Measurements from ENCODE around the gene SDK1. TPM values are rescaled to one million over a fixed set of nuclear protein-coding genes. Genes with fewer than 3 reads are reported as not detected.

SDK1 gene
- total RNA-seq, 6 experiments from 2014 or later = not detected

DNA sequence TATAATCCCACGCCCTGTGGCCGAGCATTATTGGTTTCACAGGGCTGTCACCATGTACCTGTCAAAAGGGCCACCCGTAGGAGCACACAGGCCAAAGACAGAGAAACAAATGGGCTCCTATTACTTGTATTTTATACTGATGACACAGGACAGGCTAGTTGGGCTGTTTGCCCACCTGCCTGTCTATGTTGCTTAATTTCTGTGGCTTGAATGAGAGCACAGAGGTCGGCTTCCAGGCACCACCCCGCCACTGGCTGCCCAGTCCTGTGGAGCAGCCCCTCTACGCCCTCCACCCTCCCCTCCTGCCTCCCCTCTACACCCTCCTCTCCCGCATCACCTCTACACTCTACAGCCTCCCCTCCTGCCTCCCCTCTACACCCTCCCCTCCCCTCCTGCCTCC lies 652.9 kb downstream of the SDK1 start:
- DNase-seq = no peak
- no peaks in the 10 kb centered on the region for H3K4me1 Mint-ChIP-seq (ENCODE audit: low read depth)
- H3K9me3 Mint-ChIP-seq = peaks cover 56% of the 10 kb centered on the region
- H3K27me3 Mint-ChIP-seq (ENCODE audit: insufficient read depth) = no peaks in the 10 kb centered on the region
- H3K27ac Mint-ChIP-seq = no peak overlapping the region
- peaks cover 11% of the 10 kb centered on the region; the same call in 1 of the 2 replicates for H3K36me3 Mint-ChIP-seq (ENCODE audit: low read depth)
- H3K4me3 Mint-ChIP-seq = no peak overlapping the region
- TF ChIP-seq, protein P1, sequence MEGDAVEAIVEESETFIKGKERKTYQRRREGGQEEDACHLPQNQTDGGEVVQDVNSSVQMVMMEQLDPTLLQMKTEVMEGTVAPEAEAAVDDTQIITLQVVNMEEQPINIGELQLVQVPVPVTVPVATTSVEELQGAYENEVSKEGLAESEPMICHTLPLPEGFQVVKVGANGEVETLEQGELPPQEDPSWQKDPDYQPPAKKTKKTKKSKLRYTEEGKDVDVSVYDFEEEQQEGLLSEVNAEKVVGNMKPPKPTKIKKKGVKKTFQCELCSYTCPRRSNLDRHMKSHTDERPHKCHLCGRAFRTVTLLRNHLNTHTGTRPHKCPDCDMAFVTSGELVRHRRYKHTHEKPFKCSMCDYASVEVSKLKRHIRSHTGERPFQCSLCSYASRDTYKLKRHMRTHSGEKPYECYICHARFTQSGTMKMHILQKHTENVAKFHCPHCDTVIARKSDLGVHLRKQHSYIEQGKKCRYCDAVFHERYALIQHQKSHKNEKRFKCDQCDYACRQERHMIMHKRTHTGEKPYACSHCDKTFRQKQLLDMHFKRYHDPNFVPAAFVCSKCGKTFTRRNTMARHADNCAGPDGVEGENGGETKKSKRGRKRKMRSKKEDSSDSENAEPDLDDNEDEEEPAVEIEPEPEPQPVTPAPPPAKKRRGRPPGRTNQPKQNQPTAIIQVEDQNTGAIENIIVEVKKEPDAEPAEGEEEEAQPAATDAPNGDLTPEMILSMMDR (IDR thresholded peaks at IDR 0.05) = no peak

DNA sequence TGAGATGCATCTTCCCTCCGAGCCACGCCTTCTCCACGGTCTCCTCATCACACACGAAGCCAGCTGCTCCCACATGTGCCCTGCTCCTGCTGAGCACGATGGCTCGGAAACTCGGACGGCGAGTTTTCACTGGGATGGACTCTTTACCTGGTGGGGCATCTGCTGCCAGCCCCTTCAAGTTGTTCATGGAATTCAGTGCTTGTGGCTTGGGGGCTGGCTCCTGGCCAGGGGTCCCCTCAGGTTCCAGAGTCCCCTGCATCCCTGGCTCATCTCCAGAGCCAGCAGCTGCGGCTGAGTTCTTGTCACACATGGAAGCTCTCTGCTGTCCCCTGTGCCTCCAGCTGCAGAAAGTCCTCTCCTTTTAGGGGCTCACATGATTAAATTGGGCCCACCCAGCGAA lies 654.0 kb downstream of the SDK1 start:
- no peaks in the 10 kb centered on the region for H3K27me3 Mint-ChIP-seq (ENCODE audit: insufficient read depth)
- H3K4me1 Mint-ChIP-seq (ENCODE audit: low read depth) = no peaks in the 10 kb centered on the region
- H3K27ac Mint-ChIP-seq = no peak overlapping the region
- peaks cover 4% of the 10 kb centered on the region; the same call in 1 of the 2 replicates for H3K36me3 Mint-ChIP-seq (ENCODE audit: low read depth)
- H3K9me3 Mint-ChIP-seq = peaks cover 57% of the 10 kb centered on the region
- no peak for DNase-seq
- H3K4me3 Mint-ChIP-seq = no peak overlapping the region
- TF ChIP-seq, protein P1 (IDR thresholded peaks at IDR 0.05) = no peak

DNA sequence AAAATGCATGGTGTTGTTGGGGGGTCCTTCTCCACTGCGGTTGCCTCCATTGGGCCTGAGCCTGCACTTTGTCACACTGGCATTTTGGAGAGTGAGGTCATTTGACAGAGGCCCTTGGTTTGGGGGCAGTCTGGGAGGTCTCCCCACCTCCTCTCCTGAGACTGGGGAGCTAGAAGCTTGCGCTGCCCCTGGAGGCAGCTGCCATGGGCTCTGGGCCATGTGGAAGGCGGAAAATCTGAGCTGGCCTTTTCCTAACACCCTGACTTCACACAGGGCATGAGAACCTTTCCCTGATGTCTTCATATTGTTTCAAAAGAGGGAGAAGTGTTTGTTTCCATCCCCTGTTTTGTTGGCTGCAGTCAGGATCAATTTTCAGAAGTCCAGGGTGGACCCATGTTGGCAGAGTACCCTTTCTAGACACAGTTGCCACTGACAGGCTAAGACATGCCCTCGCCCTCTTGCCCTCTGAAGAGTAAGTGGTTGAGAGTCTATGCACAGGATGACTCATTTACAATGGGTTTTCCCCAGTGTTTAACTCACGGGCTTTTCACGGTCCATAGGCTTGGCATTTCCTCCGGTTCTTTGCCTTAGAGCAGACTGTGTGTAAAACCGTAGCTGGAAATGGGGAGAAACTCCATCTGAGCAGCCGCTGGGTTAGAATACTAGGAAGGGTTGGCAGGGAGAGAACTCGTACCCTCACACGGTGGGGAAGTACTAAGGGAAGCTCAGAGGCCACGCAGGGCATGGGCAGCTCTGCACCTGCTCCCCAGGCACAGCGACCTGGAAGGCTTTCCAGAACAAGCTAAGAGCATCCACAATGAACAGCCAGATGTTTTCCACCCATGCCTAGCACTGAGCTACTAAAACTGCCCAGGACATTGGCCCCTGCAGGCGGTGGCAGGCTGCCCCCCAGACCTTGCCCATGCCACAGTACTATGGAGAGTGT lies 655.0 kb downstream of the SDK1 start:
- no peak for DNase-seq
- Mint-ChIP-seq H3K27ac (no peak overlapping the region), H3K4me3 (no peak overlapping the region), H3K36me3 (ENCODE audit: low read depth) (peaks cover 4% of the 10 kb centered on the region; the same call in 1 of the 2 replicates), H3K9me3 (peaks cover 54% of the 10 kb centered on the region), H3K4me1 (ENCODE audit: low read depth) (no peaks in the 10 kb centered on the region), H3K27me3 (ENCODE audit: insufficient read depth) (no peaks in the 10 kb centered on the region; the same call in 1 of the 2 replicates)
- TF ChIP-seq, protein P1 (IDR thresholded peaks at IDR 0.05) = no peak

DNA sequence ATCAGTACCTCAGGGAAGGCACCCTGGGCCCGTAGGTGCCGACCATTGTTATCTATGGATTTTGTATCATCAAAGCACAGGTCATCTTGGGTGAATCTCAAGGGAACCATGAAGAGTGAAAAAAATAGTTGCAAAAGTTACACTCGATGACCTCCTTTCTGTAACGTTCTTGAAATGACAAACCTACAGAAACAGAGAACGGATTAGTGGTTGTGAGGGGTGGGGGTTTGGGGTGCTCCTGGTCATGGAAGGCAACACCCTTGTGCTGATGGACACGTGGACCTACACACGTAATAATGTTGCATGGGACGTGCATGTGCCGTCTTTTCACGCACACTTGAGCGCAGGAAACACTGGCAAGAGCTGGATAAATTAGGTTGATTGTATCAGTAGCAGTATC lies 655.9 kb downstream of the SDK1 start:
- peaks cover 52% of the 10 kb centered on the region for H3K9me3 Mint-ChIP-seq
- H3K36me3 Mint-ChIP-seq (ENCODE audit: low read depth) = no peaks in the 10 kb centered on the region; the same call in 1 of the 2 replicates
- no peak overlapping the region for H3K4me3 Mint-ChIP-seq
- no peak for DNase-seq
- peaks cover 2% of the 10 kb centered on the region for H3K27me3 Mint-ChIP-seq (ENCODE audit: insufficient read depth)
- TF ChIP-seq, protein P1 (IDR thresholded peaks at IDR 0.05) = no peak
- H3K4me1 Mint-ChIP-seq (ENCODE audit: low read depth) = no peaks in the 10 kb centered on the region
- H3K27ac Mint-ChIP-seq = no peak overlapping the region

DNA sequence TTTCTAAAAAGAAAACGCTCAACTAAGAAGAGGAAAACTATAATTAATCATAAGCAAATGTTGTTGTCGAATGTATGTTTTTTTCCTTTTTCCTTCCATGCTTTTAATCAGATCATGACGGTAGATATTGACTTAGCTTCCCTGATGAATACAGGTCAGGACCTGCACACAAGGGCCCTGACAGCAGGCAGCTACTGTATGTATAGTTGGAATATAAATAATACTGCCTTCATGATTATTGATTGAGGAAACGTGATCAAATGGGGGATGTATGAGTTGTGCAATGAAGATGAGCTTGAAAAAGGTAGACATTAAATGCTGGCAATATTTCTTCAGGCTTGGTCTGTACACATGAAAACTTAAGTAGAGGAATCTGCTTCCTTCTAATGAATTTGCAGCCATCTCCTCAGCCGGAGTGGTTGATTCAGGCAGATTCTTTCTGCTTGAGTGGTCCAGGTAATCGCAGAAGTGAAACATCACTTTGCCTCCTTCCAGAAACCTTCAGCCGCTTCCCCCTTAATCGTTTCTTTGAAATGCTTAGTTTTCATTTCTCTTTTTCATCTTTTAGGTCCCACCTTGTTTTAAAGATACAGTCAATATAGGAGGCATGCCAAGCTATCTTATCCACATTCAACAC lies 656.5 kb downstream of the SDK1 start:
- Mint-ChIP-seq H3K4me3 (no peak overlapping the region), H3K27me3 (ENCODE audit: insufficient read depth) (peaks cover 2% of the 10 kb centered on the region), H3K9me3 (peaks cover 51% of the 10 kb centered on the region)

More for the DNA sequence above, 656.5 kb downstream of the SDK1 start:
- no peaks in the 10 kb centered on the region for H3K4me1 Mint-ChIP-seq (ENCODE audit: low read depth)
- H3K27ac Mint-ChIP-seq = no peak overlapping the region
- TF ChIP-seq, protein P1 (IDR thresholded peaks at IDR 0.05) = no peak
- no peak for DNase-seq
- no peaks in the 10 kb centered on the region; the same call in 1 of the 2 replicates for H3K36me3 Mint-ChIP-seq (ENCODE audit: low read depth)
